ENCODE measurements around the gene GNLY. TPM values are rescaled to one million over a fixed set of nuclear protein-coding genes. Genes with fewer than 3 reads are reported as not detected.

The GNLY gene
- total and polyA plus RNA-seq, 9 of the 15 experiments (the other 6 are each of a cell fraction or from before 2014, with no cell fraction given), result not detected

DNA sequence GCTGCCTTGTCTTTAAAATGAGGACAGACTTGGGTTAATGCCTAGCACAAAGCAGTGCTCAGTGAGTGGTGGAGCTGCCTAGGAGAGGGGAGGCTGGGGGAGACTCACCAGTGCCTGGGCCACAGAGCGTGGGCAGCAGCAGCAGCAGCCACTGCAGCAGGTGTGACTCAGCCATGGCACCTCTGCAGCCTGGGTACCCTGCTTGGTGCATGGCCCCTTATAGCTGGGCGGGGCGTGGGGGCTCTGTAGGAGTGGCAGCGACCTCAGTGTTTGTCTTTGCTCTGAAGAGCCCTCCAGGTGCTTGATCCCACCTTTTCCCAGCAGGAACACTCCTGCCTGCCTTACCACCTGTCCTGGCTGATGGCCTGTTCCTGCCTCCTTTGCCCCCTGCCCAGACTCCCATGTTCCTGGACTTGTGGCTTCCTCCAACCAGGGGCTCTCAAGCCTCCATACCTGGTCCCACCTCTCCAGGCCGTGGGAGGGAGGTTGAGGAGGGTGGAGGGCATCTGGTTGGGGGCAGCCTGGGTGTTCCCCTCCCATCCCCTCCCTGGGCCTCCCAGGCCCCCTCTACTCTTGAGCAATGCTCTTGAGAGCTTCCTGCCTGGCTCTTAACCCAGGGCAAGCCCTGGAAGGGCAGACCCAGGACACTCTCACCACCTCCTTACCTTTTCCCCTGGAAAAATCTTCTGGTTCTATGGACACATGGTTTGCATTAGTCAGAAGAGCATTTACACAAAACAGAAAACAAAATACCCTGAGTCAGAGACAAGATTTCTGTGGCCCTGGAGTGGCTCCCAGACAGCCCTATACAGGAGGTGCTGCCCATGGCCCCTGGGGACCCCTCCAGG lies 25.9 kb upstream of the GNLY start, which contains the start of gene SFTPB:
TSS of gene SFTPB (minus strand) at position 191 of the 848 bp plus-strand sequence. CDS start at position 175, 16 bp downstream.
- in situ Hi-C loops (cut with MboI), result no loop called here
- ATAC-seq (no peak), DNase-seq (ENCODE audit: extremely low read depth in 1 of 4, low spot score in 3 of 4) (no peak), FAIRE-seq (no peak)
- H2AFZ ChIP-seq (ENCODE audit: low read depth, low read length), result no peak within 1 kb of the TSS
- peaks cover 10 to 23% of the 10 kb centered on the region in 2 experiments for H3K27me3 ChIP-seq (ENCODE audit: control insufficient read depth in 2 of 2, insufficient read depth in 2 of 2, low read length in 2 of 2)
- no peaks in the 10 kb centered on the region for H3K79me2 ChIP-seq (ENCODE audit: control insufficient read depth, insufficient read depth, low read length)
- H3K4me3 ChIP-seq, result no peak within 1 kb of the TSS
- H3K9me3 ChIP-seq (replicated peaks; ENCODE audit: control insufficient read depth, insufficient read depth, low read depth, low read length), result no peaks in the 10 kb centered on the region
- peaks cover 0 to 11% of the 10 kb centered on the region in 2 experiments; a peak in 1 of 5 replicates for H3K4me1 ChIP-seq (replicated peaks in 1 of 2; ENCODE audit: control insufficient read depth in 2 of 2, insufficient read depth in 2 of 2, low read length in 2 of 2)
- no peaks in the 10 kb centered on the region for H3K9me1 ChIP-seq (ENCODE audit: control insufficient read depth, insufficient read depth, low read length)
- intact Hi-C loops (cut with micrococcal nuclease), result no loop called here
- 0 out of 4 replicates have a peak within 1 kb of the TSS, but pooled peaks of 1 of the 2 experiments have one; percentile 56 for H3K9ac ChIP-seq (ENCODE audit: insufficient read depth in 1 of 2, low read depth in 2 of 2, low read length in 2 of 2)
- H3K36me3 ChIP-seq (ENCODE audit: control insufficient read depth, insufficient read depth, low read length), result no peaks in the 10 kb centered on the region
- POLR2A ChIA-PET, result interaction anchor here (0.6 kb wide), 1 partner anchor 30 kb away, joined by 3 read pairs; no protein-coding TSS in a partner anchor
- WGBS (ENCODE audit: insufficient coverage, low coverage, missing lambda C conversion rate), result 0% methylated on average over 5 of the region's 5 CpGs
- CTCF ChIA-PET (ENCODE audit: low intra/inter-chr PET ratio), result no interaction called here
- peaks cover under 1% of the 10 kb centered on the region; the same call in 1 of the 2 replicates for H4K20me1 ChIP-seq (replicated peaks; ENCODE audit: control insufficient read depth, insufficient read depth, low read length)
- H3K4me2 ChIP-seq (ENCODE audit: insufficient read depth, low read length), result no peak within 1 kb of the TSS
- BruUV-seq (replicated peaks), result no TSS peak
- H3K27ac ChIP-seq (ENCODE audit: extremely low read depth, low read depth, low read length), result no peak within 1 kb of the TSS
- no peak for TF ChIP-seq KHSRP (IDR thresholded peaks at IDR 0.05)
- TF ChIP-seq, protein P1, sequence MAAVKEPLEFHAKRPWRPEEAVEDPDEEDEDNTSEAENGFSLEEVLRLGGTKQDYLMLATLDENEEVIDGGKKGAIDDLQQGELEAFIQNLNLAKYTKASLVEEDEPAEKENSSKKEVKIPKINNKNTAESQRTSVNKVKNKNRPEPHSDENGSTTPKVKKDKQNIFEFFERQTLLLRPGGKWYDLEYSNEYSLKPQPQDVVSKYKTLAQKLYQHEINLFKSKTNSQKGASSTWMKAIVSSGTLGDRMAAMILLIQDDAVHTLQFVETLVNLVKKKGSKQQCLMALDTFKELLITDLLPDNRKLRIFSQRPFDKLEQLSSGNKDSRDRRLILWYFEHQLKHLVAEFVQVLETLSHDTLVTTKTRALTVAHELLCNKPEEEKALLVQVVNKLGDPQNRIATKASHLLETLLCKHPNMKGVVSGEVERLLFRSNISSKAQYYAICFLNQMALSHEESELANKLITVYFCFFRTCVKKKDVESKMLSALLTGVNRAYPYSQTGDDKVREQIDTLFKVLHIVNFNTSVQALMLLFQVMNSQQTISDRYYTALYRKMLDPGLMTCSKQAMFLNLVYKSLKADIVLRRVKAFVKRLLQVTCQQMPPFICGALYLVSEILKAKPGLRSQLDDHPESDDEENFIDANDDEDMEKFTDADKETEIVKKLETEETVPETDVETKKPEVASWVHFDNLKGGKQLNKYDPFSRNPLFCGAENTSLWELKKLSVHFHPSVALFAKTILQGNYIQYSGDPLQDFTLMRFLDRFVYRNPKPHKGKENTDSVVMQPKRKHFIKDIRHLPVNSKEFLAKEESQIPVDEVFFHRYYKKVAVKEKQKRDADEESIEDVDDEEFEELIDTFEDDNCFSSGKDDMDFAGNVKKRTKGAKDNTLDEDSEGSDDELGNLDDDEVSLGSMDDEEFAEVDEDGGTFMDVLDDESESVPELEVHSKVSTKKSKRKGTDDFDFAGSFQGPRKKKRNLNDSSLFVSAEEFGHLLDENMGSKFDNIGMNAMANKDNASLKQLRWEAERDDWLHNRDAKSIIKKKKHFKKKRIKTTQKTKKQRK (IDR thresholded peaks at IDR 0.05; ENCODE audit: borderline replicate concordance, low read depth, low read length), result no peak
- no peak for TF ChIP-seq MECOM (CRISPR knock-in tag; IDR thresholded peaks at IDR 0.05)
- no peak for TF ChIP-seq NELFE (IDR thresholded peaks at IDR 0.05; ENCODE audit: insufficient read depth, insufficient read length)
- TF ChIP-seq PTTG1 (tag; IDR thresholded peaks at IDR 0.05; ENCODE audit: low read depth), result no peak
- no peak for TF ChIP-seq ZNF583 (CRISPR knock-in tag; IDR thresholded peaks at IDR 0.05)
- TF ChIP-seq PRPF4 (IDR thresholded peaks at IDR 0.05; ENCODE audit: insufficient read depth, low read depth, low read length, poor library complexity, severe bottlenecking), result no peak
- no peak for TF ChIP-seq KLF13 (tag; IDR thresholded peaks at IDR 0.05; ENCODE audit: borderline replicate concordance, low read depth)
- no peak for TF ChIP-seq HMG20A (CRISPR knock-in tag; conservative IDR thresholded peaks at IDR 0.05)
- no peak for TF ChIP-seq TRIM28 (IDR thresholded peaks at IDR 0.05)
- no peak for TF ChIP-seq RB1 (IDR thresholded peaks at IDR 0.05; ENCODE audit: low read depth)
- no peak for TF ChIP-seq HMGN3 (IDR thresholded peaks at IDR 0.05; ENCODE audit: borderline replicate concordance, extremely low read depth, insufficient read length, low read depth, low read length)
- TF ChIP-seq FOXJ3 (CRISPR knock-in tag; IDR thresholded peaks at IDR 0.05), result no peak
- no peak for TF ChIP-seq PCBP2 (IDR thresholded peaks at IDR 0.05; ENCODE audit: low read depth, low read length, poor library complexity, severe bottlenecking)
